VCaP (cell line): ENCODE measurements around the gene COMMD4.
"Not testable (repeated sequence)": the region's sequence is repeated elsewhere in the genome, so short reads cannot be mapped to it uniquely, and the experiment has no call there.

Experiments
- H3K27ac ChIP-seq: fragments of 450-650 bp; 2 replicates; pipeline ENCODE4 v1.5.1; 2017
- CTCF ChIP-seq: fragments of 450-650 bp; conservative IDR thresholded peaks from 2 replicates; pipeline ENCODE4 v1.5.1; 2017; ENCODE audit warnings: mild to moderate bottlenecking, moderate library complexity

COMMD4 gene

GRCh38 chr15:75327491-75327890 is 8.4 kb upstream of the COMMD4 start:
- no peak overlapping the region for H3K27ac ChIP-seq
- no peak for TF ChIP-seq CTCF

- TF ChIP-seq CTCF, result no peak
- no peak overlapping the region for H3K27ac ChIP-seq
These were observed 7.2 kb upstream of the COMMD4 start for GRCh38 chr15:75328493-75329314.

- no peak for TF ChIP-seq CTCF
- H3K27ac ChIP-seq, result peak overlapping the region; percentile 35
These were observed 6.3 kb upstream of the COMMD4 start for GRCh38 chr15:75329571-75329970.

- not testable (repeated sequence) for H3K27ac ChIP-seq
These were observed 3.8 kb upstream of the COMMD4 start for GRCh38 chr15:75332093-75332492.

- H3K27ac ChIP-seq, result not testable (repeated sequence)
These were observed 2.0 kb upstream of the COMMD4 start for GRCh38 chr15:75333654-75334419.

GRCh38 chr15:75335313-75335704 is 554 bp upstream of the COMMD4 start:
- TF ChIP-seq CTCF, result no peak
- H3K27ac ChIP-seq, result peak overlapping the region; percentile 74

GRCh38 chr15:75338661-75339240 is 2.9 kb downstream of the COMMD4 start:
- no peak overlapping the region for H3K27ac ChIP-seq
- no peak for TF ChIP-seq CTCF

- no peak overlapping the region for H3K27ac ChIP-seq
- TF ChIP-seq CTCF, result no peak
These were observed 3.8 kb downstream of the COMMD4 start for GRCh38 chr15:75339531-75340240.
